HCT116 (cell line): ENCODE results near the gene FGF8. TPM values are rescaled to one million over a fixed set of nuclear protein-coding genes. Genes with fewer than 3 reads are reported as not detected.
A peak's percentile ranks its signal among the peaks of the same experiment; 100 is the strongest.

ENCODE experiments used
- ATAC-seq: fragments of 200-7000 bp; cut with Tn5 transposase; 2 replicates; pipeline ENCODE4 v1.9.1; 2020; ENCODE audit warnings: mild to moderate bottlenecking, moderate library complexity
- BruUV-seq: library from RNA; stranded (reverse); fragments of 400-500 nt; replicated peaks from 2 replicates; lab custom pipeline; 2021; lab: Mats Ljungman, UMichigan
- CTCF ChIA-PET: fragments of 300-600 bp; sonication (Branson Sonifier 250); formaldehyde crosslinking; loops from one replicate; lab custom pipeline; 2021; ENCODE audit warnings: antibody characterized with exemption; lab: Charles Lee
- POLR2A ChIA-PET: fragments of 300-600, 350-600 bp; sonication (Branson Sonifier 250); formaldehyde crosslinking; loops from one replicate; lab custom pipeline; 2021; ENCODE audit warnings: antibody characterized with exemption; lab: Charles Lee
- RAD21 ChIA-PET, 2 experiments: fragments of 300-600 bp; sonication (Branson Sonifier 250); formaldehyde crosslinking; loops; one replicate each; lab custom pipeline; 2023; ENCODE audit warnings: low total read pairs in 2 of 2; ENCODE audit not compliant: uncharacterized antibody in 2 of 2, unreplicated experiment in 2 of 2, low non-redundant PET in 1 of 2; lab: Charles Lee
- DNase-seq: peaks from one replicate; pipeline ENCODE4 v3.0.0-alpha.2; 2010; ENCODE audit warnings: low read depth, low spot score
- H2AFZ ChIP-seq: fragments of 200-600 bp; shearing (Covaris generic), sonication (generic); 2 replicates; pipeline ENCODE4 v1.6.1; 2017; ENCODE audit warnings: low read depth, mixed run types, mixed read lengths, antibody characterized with exemption, low read length; ENCODE audit not compliant: poor library complexity, severe bottlenecking
- H3K27ac ChIP-seq: 2 replicates; pipeline ENCODE4 v1.5.1; 2012; ENCODE audit warnings: low read depth, low read length
- H3K27me3 ChIP-seq: fragments of 200-600 bp; sonication (generic); 2 replicates; pipeline ENCODE4 v1.6.1; 2016; ENCODE audit warnings: mixed run types, low read length, mixed read lengths; ENCODE audit not compliant: insufficient read depth
- H3K36me3 ChIP-seq, 2 experiments: fragments of 200-500 bp in 1 of 2; fragments of 200-600 bp in 1 of 2; sonication (Bioruptor generic) in 1 of 2; sonication (generic) in 1 of 2; 2 replicates each; pipeline versions ENCODE4 v1.5.1 to v1.6.1; 2014 to 2016; ENCODE audit warnings: low read length in 2 of 2, inconsistent platforms in 1 of 2, mixed read lengths in 1 of 2, mixed run types in 1 of 2; ENCODE audit not compliant: insufficient read depth in 2 of 2, control insufficient read depth in 1 of 2
- H3K4me1 ChIP-seq, 2 experiments: fragments of 200-600 bp in 1 of 2; sonication (generic) in 1 of 2; 2 replicates each; pipeline versions ENCODE4 v1.5.1 to v1.6.1; 2012 to 2017; ENCODE audit warnings: low read length in 2 of 2, inconsistent platforms in 1 of 2, mild to moderate bottlenecking in 1 of 2, mixed read lengths in 1 of 2, mixed run types in 1 of 2, moderate library complexity in 1 of 2; ENCODE audit not compliant: insufficient read depth in 2 of 2, control insufficient read depth in 1 of 2
- H3K4me2 ChIP-seq: fragments of 200-600 bp; sonication (generic); 2 replicates; pipeline ENCODE4 v1.6.1; 2017; ENCODE audit warnings: mixed run types, low read length, mixed read lengths
- H3K4me3 ChIP-seq, 2 experiments: fragments of 200-600 bp in 1 of 2; sonication (generic) in 1 of 2; replicated peaks in 1 of 2; 2 replicates each; pipeline ENCODE4 v1.5.1; 2011 to 2016; ENCODE audit warnings: low read length in 2 of 2, control low read depth in 1 of 2, low read depth in 1 of 2, mild to moderate bottlenecking in 1 of 2, mixed read lengths in 1 of 2, mixed run types in 1 of 2
- H3K79me2 ChIP-seq: fragments of 200-600 bp; sonication (generic); 2 replicates; pipeline ENCODE4 v1.6.1; 2017; ENCODE audit warnings: mild to moderate bottlenecking, mixed run types, low read length, moderate library complexity, mixed read lengths; ENCODE audit not compliant: insufficient read depth
- H3K9ac ChIP-seq: fragments of 200-600 bp; sonication (generic); 2 replicates; pipeline ENCODE4 v1.6.1; 2016; ENCODE audit warnings: low read length, mixed read lengths
- H3K9me2 ChIP-seq: fragments of 200-600 bp; sonication (generic), shearing (Covaris generic); 2 replicates; pipeline ENCODE4 v1.6.1; 2017; ENCODE audit warnings: mixed run types, mild to moderate bottlenecking, moderate library complexity; ENCODE audit not compliant: insufficient read depth
- H3K9me3 ChIP-seq, 2 experiments: fragments of 200-500 bp in 1 of 2; fragments of 200-600 bp in 1 of 2; sonication (Bioruptor generic) in 1 of 2; sonication (generic) in 1 of 2; 2 replicates each; pipeline ENCODE4 v1.6.1; 2014 to 2017; ENCODE audit warnings: low read length in 2 of 2, mixed read lengths in 2 of 2, inconsistent platforms in 1 of 2, low read depth in 1 of 2, mild to moderate bottlenecking in 1 of 2, mixed run types in 1 of 2, moderate library complexity in 1 of 2; ENCODE audit not compliant: control insufficient read depth in 1 of 2, insufficient read depth in 1 of 2
- H4K20me1 ChIP-seq: fragments of 200-600 bp; sonication (generic), shearing (Covaris generic); 2 replicates; pipeline ENCODE4 v1.6.1; 2017; ENCODE audit warnings: mixed run types, mild to moderate bottlenecking, moderate library complexity; ENCODE audit not compliant: insufficient read depth
- ATF3 ChIP-seq: IDR thresholded peaks from 2 replicates; pipeline ENCODE4 v1.6.1; 2012
- CBX3 ChIP-seq: IDR thresholded peaks from 2 replicates; pipeline ENCODE4 v1.6.1; 2012; ENCODE audit warnings: low read depth
- CEBPB ChIP-seq: IDR thresholded peaks from 2 replicates; pipeline ENCODE4 v1.6.1; 2012; ENCODE audit warnings: low read depth
- CTCF ChIP-seq, 3 experiments: fragments of 200-600 bp in 1 of 3; sonication (generic) in 1 of 3; IDR thresholded peaks in 2 of 3; conservative IDR thresholded peaks in 1 of 3; 2 replicates each; pipeline ENCODE4 v1.5.1; 2012 to 2017; ENCODE audit warnings: low read depth in 2 of 3, low read length in 2 of 3, antibody characterized with exemption in 1 of 3, borderline replicate concordance in 1 of 3, control low read depth in 1 of 3, mild to moderate bottlenecking in 1 of 3, mixed read lengths in 1 of 3, mixed run types in 1 of 3, moderate library complexity in 1 of 3; ENCODE audit not compliant: insufficient read depth in 1 of 3
- ELF1 ChIP-seq: IDR thresholded peaks from 2 replicates; pipeline ENCODE4 v1.6.1; 2012; ENCODE audit warnings: low read depth, borderline replicate concordance
- EZH2phosphoT487 ChIP-seq: fragments of 200-600 bp; IDR thresholded peaks from 2 replicates; pipeline ENCODE4 v1.6.1; 2018; ENCODE audit warnings: antibody characterized with exemption, borderline replicate concordance
- FOSL1 ChIP-seq: IDR thresholded peaks from 2 replicates; pipeline ENCODE4 v1.6.1; 2012; ENCODE audit warnings: low read depth
- JUND ChIP-seq: IDR thresholded peaks from 2 replicates; pipeline ENCODE4 v1.6.1; 2012
- POLR2A ChIP-seq: IDR thresholded peaks from 2 replicates; pipeline ENCODE4 v1.7.0; 2011; ENCODE audit warnings: borderline replicate concordance; ENCODE audit not compliant: insufficient read depth, insufficient read length; ENCODE audit errors: extremely low read depth
- POLR2AphosphoS5 ChIP-seq: IDR thresholded peaks from 2 replicates; pipeline ENCODE4 v1.6.1; 2011; ENCODE audit warnings: mild to moderate bottlenecking, low read depth, low read length, moderate library complexity
- RAD21 ChIP-seq: IDR thresholded peaks from 2 replicates; pipeline ENCODE4 v1.6.1; 2012; ENCODE audit warnings: low read depth, mild to moderate bottlenecking
- TCF7L2 ChIP-seq: IDR thresholded peaks from 2 replicates; pipeline ENCODE4 v1.7.0; 2011; ENCODE audit warnings: borderline replicate concordance, inconsistent platforms; ENCODE audit not compliant: insufficient read depth, insufficient read length; ENCODE audit errors: extremely low read depth
- YY1 ChIP-seq: IDR thresholded peaks from 2 replicates; pipeline ENCODE4 v1.6.1; 2011; ENCODE audit warnings: low read length, low read depth, moderate library complexity, mild to moderate bottlenecking; ENCODE audit not compliant: insufficient replicate concordance; ENCODE audit errors: extremely low read depth
- ZFX ChIP-seq: fragments of 450-650 bp; IDR thresholded peaks from 2 replicates; pipeline ENCODE4 v1.6.1; 2017
- ZNF274 ChIP-seq: fragments of 200-500 bp; sonication (Bioruptor generic); IDR thresholded peaks from 2 replicates; pipeline ENCODE4 v1.6.1; 2014; ENCODE audit warnings: mild to moderate bottlenecking, low read depth, low read length, inconsistent platforms
- intact Hi-C: fragments of 100-400 bp; cut with micrococcal nuclease; formaldehyde crosslinking; loops from 2 replicates; pipeline ENCODE4 v1.10.0; 2022
- total RNA-seq: library from RNA; stranded (reverse); gene quantifications from one replicate; pipeline ENCODE4 v1.2.1, GENCODE V29; 2021; ENCODE audit not compliant: unreplicated experiment

The FGF8 gene
- total RNA-seq, 1 experiment from 2014 or later, result 2.7 TPM

DNA sequence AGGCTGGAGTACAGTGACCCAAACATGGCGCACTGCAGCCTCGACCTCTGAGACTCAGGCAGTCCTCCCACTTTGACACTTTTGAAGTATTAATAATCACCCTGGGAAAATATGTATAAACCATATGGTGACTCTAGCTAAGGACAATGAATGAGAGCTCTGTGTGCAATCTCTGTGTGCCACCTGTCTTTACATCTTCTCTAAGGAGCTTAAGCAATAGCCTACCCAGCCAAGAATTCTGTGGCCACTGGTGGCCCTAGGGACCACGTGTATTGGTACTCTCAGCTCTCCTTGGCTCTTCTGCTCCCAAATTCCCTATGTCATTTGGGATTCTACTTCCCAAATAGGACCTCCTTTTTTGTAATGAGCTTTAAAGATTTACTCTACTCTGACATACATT lies 23.7 kb downstream of the FGF8 start:
- ChIA-PET RAD21 (interaction anchor here in 1 of 2 experiments (0.6 kb wide), 1 partner anchor 134 kb away, joined by 3 read pairs; no protein-coding TSS in a partner anchor), POLR2A (no interaction called here), CTCF (interaction anchor here (1.1 to 1.5 kb wide), 2 partner anchors 29 to 150 kb away, joined by 3 to 4 read pairs; no protein-coding TSS in a partner anchor)
- Histone ChIP-seq H3K4me1 (no peaks in the 10 kb centered on the region), H3K79me2 (no peaks in the 10 kb centered on the region), H4K20me1 (no peaks in the 10 kb centered on the region), H3K9ac (no peak overlapping the region), H3K4me2 (no peak overlapping the region), H3K4me3 (no peak overlapping the region), H3K9me3 (no peaks in the 10 kb centered on the region), H3K27me3 (no peaks in the 10 kb centered on the region), H3K27ac (no peak overlapping the region), H3K36me3 (no peaks in the 10 kb centered on the region), H2AFZ (no peak overlapping the region), H3K9me2 (no peaks in the 10 kb centered on the region)
- no TSS peak for BruUV-seq
- intact Hi-C loops, result no loop called here
- no peak for TF ChIP-seq JUND
- no peak for TF ChIP-seq POLR2AphosphoS5
- TF ChIP-seq FOSL1, result no peak
- TF ChIP-seq YY1, result no peak
- TF ChIP-seq POLR2A, result no peak
- DNase-seq (no peak), ATAC-seq (no peak)

DNA sequence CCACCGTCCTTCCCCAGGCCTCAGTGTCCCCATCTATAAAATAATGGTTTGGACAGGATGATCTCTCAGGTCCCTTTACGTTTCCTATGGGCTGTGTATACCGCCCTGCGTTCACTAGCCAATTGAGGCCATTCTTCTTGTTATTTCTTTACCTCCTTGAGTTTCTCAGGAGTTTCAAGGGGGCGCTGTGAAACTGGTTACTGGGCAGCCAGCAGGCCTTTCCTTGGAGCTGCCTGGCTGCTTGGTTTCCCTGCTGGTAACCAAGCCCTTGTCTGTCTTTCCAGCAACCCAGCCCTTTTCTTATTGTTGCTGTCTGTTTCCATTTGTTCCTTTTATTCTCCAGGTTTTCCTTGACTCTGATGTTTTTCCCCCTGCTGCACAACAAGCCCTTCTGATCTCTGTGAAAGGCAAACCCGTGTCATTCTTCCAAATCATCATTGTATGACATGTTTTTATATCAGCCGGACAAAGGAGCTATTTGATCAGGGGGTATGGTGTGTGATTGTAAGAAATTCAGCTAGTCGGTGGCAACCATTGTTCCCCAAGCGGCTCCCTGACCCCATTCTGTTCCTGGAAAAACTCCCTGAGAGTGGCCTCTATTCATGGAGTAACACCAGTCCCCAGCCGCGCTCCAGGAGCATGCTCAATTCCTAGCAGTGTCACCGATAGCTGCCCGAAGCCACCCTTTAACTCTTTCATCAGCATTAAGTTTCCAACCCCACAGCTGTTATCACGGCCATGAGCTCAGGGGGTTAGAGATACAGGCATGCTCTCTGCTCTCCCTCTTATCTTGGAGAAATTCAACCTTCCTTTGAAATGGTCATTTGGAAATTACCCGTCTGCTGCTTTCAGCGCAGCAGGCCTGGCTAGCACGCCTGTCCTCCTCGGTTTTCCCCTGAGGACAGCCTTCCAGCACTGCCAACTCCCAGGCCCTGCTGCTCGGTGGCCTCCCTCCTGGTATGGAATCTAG lies 26.6 kb downstream of the FGF8 start:
- no TSS peak for BruUV-seq
- peak; percentile 83 for ATAC-seq
- TF ChIP-seq JUND (no peak), RAD21 (peak; percentile 45), CBX3 (no peak), EZH2phosphoT487 (no peak), ZFX (0 out of 2 replicates have a peak, but pooled peaks have one; percentile 14), FOSL1 (no peak), CEBPB (no peak), POLR2A (no peak), ZNF274 (no peak), TCF7L2 (no peak), ATF3 (no peak), CTCF (IDR thresholded peaks at IDR 0.05 in 2 of 3, conservative IDR thresholded peaks at IDR 0.05 in 1 of 3; ENCODE audit: borderline replicate concordance in 1 of 3, insufficient read depth in 1 of 3, low read depth in 2 of 3, low read length in 2 of 3) (peak; percentile 40 to 49 (median 46); a peak in 5 of 6 replicates), ELF1 (no peak)

More for the DNA sequence above, 26.6 kb downstream of the FGF8 start:
- Histone ChIP-seq H2AFZ (no peak overlapping the region), H3K9me2 (no peaks in the 10 kb centered on the region), H3K9me3 (no peaks in the 10 kb centered on the region), H3K27ac (no peak overlapping the region), H3K4me3 (no peak overlapping the region), H3K4me2 (no peak overlapping the region), H3K79me2 (no peaks in the 10 kb centered on the region), H4K20me1 (no peaks in the 10 kb centered on the region), H3K27me3 (no peaks in the 10 kb centered on the region; the same call in 1 of the 2 replicates), H3K36me3 (no peaks in the 10 kb centered on the region), H3K4me1 (no peaks in the 10 kb centered on the region), H3K9ac (no peak overlapping the region)
- ChIA-PET POLR2A (no interaction called here), RAD21 (no interaction called here), CTCF (interaction anchor here (1.3 kb wide), 1 partner anchor 147 kb away, joined by 5 read pairs; no protein-coding TSS in a partner anchor)
- peak; percentile 10 for DNase-seq
- intact Hi-C loops, result no loop called here
